HG03575 (cell line): ENCODE data around the gene SCO1.
"Not testable (repeated sequence)": the region's sequence is repeated elsewhere in the genome, so short reads cannot be mapped to it uniquely, and the experiment has no call there.

ENCODE experiments used
- ATAC-seq: cut with Tn5 transposase; IDR thresholded peaks from one replicate; pipeline ENCODE4 v1.9.1; 2021; ENCODE audit not compliant: unreplicated experiment, insufficient number of reproducible peaks, low FRiP score; ENCODE audit errors: extremely low read depth

Gene SCO1

GRCh38 chr17:10697092-10698081 lies at the start of gene SCO1, which contains the start of gene ADPRM:
TSS of gene SCO1 (minus strand) at chr17:10697533. CDS start at chr17:10697507, 26 bp downstream.
TSS of gene ADPRM (plus strand) at chr17:10697594. CDS start at chr17:10704927, 7,333 bp downstream.
- ATAC-seq = peak; percentile 84

DNA sequence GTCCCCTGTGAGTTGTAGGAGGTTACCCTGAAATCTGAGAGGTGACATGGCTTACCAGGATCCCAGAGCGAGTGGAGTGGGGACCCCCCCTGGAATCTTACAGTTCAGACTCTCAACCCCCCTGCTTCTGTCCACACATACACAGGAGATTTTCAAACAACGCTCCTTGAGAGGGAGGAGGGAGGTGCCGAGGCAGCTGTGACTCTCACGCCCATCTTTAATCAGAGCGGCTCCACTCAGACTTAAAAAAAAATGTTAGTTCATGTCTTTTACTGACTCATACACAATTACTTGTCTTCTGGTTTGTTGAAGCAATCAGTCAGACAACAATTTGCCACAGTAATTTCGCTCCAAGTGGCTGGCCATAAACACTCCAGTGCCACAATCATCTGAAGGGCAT lies 47.9 kb upstream of the SCO1 start:
- ATAC-seq = no peak

DNA sequence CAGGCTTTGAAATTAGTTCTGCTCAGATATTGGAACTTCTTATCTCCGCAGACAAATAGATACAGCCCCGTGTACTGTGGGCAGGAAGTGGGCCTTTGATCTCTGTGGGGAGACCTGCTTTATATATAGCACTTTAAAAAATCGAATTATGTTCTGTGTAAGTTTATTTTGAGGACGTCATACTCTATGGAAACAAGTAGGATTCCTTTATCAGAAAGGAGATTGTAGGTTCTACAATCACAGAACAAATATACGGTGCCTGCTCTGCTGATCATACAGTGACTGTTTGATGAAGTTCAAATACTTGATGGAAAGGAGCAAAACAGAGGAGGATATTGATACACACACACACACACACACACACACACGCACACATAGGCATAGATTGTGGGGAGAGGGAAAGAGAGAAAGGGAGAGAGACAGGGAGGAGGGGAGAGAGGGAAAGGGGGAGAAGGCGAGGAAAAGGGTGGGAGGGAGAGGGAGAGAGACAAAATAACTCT lies 47.2 kb upstream of the SCO1 start:
- ATAC-seq = no peak

DNA sequence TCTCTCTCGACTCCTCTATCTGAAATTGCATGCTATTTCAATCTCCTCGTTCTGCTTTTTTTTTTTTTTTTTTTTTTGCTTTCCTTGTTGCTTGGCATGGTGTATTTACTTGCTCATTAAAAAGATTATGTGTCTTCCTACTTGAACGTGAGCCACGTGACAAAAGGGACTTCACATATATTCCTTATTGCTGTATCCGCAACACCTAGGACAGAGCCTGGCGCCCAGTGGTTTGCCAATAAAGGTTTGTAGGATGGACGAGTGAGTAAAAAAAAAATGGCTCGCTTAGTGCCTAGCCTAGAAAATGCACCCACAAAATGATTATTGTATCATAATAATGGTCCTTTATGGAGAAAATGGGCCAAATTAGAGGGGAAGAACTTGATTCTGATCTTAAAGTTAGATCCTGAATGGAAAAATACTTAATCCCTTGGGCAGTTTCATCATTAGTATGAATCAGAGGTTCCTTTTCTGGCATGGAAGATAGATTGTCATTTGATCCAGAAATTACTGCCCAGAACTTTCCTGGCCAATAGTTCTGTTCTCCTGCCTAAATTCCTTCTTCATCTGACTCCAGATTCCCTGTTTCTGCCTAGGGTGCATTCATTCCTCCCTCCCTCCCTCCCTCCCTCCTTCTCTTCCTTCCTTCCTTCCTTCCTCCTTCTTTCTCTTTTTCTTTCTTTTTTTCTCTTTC lies 46.1 kb upstream of the SCO1 start:
- no peak for ATAC-seq

GRCh38 chr17:10742431-10742830 lies 45.1 kb upstream of the SCO1 start:
- no peak for ATAC-seq

DNA sequence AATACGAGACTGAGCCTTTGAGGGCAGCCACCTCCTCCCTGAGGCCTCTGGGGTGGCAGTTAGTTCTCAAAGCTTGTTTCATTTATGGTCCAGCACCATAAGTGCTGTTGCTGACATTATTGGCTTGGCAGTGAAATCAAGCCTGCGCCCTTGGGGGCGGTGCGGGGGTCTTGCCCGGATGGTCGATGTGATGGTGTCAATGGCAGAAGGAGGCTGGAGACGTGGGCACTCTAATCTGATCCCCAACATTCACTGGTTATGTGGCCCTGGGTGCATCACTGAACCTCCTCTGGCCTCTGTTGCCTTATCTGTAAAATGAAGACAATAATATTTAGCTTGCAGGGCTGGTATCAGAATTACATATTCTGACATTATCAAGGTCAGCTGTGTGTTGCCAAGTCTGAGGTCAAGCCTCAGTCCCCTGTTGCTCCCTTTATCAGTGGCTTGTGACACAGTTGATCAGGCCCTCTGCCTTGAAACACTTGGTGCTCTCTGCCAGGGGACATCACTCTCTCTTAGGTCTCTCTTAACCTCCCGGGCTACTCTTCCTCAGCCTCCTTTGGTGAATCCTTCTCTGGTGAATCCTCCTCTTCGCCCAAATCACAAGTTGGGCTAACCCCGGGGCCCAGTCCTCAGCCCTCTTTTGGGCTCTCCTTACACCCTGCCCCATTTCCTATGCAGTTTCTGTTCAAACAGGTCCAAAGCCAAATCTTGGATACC lies 44.2 kb upstream of the SCO1 start:
- ATAC-seq = no peak

- no peak for ATAC-seq
Observed at GRCh38 chr17:10739386-10739785, 42.1 kb upstream of the SCO1 start.

DNA sequence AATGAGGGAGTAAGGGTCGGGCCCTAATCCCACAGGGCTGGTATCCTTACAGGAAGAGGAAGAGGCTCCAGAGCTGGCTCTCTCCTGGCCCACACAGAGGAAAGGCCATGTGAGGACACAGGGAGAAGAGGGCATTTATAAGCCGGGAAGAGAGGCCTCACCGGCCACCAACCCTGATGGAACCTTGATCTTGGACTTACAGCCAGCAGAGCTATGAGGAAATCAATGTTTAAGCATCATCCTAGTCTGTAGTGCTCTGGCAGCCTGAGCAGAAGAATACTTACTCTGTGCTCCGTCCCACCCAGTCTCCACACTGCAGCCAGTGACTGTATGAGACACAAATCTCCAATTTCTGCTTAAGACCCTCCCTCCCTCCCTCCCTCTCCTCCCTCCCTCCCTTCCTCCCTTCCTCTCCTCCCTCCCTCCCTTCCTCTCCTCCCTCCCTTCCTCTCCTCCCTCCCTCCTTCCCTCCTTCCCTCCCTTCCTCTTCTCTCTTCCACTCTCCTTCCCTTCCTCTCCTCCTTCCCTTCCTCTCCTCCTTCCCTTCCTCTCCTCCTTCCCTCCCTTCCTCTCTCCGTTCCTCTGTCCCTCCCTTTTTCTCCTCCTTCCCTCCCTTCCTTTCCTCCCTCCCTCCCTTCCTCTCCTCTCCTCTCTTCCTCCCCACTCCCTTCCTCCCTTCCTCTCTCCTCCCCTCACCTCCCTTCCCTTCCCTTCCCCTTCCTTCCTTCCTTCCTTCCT lies 41.4 kb upstream of the SCO1 start:
- ATAC-seq = no peak

- ATAC-seq = no peak
Observed at GRCh38 chr17:10737736-10738135, 40.4 kb upstream of the SCO1 start.

- ATAC-seq = no peak
Observed at GRCh38 chr17:10737168-10737622, 39.9 kb upstream of the SCO1 start.

DNA sequence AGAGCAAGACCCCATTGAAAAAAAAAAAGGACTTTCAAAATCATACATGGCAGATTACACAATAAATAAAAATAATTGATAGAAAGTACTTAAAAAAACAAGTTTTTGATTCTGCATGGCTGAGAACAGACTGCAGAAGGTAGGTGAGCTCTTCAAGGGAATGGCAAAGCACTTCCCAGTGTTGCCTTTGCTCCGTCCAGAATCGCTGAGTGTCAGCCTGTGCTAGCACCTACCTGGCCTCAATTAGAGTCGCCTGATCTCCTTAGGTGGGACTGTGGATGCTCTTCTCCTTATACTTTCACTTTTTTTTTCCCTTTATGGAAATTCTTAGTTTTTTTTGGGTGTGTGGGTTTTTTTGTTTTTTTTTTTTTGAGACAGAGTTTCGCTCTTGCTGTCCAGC lies 38.5 kb upstream of the SCO1 start:
- ATAC-seq = no peak

DNA sequence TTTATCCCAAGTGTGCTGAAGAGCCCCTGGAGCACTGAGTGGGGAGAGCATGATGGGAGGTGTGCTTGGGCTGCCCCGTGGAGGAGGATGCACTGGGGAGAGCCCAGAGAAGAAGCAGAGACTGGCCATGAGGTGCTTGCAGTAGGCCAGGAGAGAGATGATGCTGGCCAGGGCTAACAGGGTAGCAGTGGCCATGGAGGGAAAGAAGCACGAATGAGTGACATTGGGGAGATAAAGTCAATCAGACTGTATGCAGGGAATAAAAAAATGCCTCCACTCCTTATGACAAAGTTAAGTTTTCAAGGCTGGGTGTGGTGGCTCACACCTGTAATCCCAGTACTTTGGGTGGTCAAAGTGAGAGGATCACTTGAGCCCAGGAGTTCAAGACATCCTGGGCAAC lies 37.9 kb upstream of the SCO1 start:
- ATAC-seq = no peak

- no peak for ATAC-seq
Observed at GRCh38 chr17:10733666-10734065, 36.3 kb upstream of the SCO1 start.

DNA sequence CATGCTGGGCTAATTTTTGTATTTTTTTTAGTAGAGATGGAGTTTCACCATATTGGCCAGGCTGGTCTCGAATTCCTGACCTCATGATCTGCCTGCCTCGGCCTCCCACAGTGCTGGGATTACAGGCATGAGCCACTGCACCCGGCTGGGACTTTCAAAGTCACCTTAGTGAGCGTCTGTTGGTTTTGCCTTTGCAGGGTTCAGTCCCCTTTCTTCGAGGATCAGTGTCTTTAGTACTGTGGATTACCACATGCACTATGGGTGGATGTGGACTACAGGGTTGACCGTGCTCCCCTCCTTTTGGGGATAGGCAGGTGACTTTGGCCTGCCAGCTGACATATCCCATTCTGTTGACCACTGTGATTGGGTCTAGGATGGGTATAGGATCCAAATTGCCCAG lies 34.8 kb upstream of the SCO1 start:
- ATAC-seq = not testable (repeated sequence)

DNA sequence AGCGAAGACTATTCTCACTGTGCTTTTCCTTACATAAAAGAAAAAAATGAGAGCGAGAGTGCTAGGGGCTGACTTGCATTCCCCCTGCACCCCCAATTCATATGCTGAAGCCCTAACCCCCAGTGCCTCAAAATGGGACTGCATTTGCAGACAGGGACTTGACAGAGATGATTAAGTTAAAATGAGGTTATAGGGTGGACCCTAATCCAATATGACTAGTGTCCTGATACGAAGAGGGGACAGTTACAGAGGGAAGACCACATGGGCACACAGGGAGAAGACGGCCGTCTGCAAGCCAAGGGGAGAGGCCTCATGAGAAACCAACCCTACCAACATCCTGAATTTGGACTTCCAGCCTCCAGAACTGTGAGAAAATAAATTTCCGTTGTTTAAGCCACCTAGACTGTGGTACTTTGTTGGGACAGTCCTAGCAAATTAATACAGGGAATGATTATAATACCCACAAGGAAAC lies 34.1 kb upstream of the SCO1 start:
- no peak for ATAC-seq

GRCh38 chr17:10730247-10730646 lies 32.9 kb upstream of the SCO1 start:
- not testable (repeated sequence) for ATAC-seq

DNA sequence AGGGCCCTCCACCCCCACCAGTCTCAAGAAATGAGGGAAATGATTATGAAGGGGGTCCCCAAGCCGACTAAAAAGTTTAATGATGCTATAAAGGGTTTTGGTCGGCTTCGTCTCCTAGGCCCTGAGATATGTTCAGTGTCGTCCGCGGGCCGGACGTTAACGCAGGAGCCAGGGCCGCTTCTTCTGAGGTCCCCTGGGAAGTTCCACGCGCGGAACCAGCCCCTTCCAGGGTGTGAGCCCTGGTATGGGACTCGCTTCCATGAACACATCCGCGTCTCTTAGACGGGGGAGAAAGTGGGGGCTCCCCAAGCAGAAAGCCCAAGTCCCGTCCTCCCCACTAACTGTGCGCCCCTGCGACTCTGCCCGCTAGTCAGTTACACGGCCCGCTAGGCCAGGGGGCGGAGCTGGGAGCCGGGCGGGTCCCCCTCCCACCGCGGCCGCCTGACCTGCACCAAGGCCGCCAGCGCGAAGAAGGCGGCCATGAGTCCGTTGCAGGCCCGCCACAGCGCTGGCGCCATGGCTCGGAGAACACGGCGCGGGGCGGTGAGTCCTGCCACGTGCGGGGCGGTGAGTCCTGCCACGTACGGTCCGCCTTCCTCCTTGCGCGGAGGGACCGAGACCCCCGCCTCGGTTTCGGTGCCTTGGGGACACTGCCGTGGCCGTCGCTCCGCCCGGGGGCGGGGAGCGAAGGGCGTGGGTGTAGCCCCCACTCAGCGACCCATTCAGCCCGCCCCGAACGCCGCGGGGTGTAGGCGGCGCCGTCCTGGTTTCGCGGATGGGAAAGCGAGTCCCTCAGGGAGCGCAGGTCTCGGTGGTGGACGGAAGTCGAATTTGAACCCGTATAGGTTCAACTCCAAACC lies 32.2 kb upstream of the SCO1 start, which contains the start of gene TMEM220:
TMEM220 (minus strand) TSS at position 690 of the 860 bp plus-strand sequence; CDS start at position 518, 172 bp downstream.
- no peak for ATAC-seq
